ENCODE measurements around the gene STAT1. TPM values are rescaled to one million over a fixed set of nuclear protein-coding genes. Genes with fewer than 3 reads are reported as not detected.

STAT1 gene
- total RNA-seq, 1 donor from 2014 or later: 35.6 TPM

- no peaks in the 10 kb centered on the region for H3K36me3 ChIP-seq
- peaks cover 33% of the 10 kb centered on the region for H3K4me1 ChIP-seq
- intact Hi-C loops (cut with DNase I): no loop called here
- H3K27me3 ChIP-seq: no peaks in the 10 kb centered on the region
- no peak for DNase-seq (ENCODE audit: extremely low spot score in 2 of 2)
- H3K4me3 ChIP-seq: peak overlapping the region; percentile 77 to 88
- TF ChIP-seq POLR2AphosphoS5 (IDR thresholded peaks at IDR 0.05; ENCODE audit: insufficient read depth in 1 of 2, low read depth in 1 of 2) (no peak), POLR2A (IDR thresholded peaks at IDR 0.05) (no peak)
- TF ChIP-seq, protein P1, sequence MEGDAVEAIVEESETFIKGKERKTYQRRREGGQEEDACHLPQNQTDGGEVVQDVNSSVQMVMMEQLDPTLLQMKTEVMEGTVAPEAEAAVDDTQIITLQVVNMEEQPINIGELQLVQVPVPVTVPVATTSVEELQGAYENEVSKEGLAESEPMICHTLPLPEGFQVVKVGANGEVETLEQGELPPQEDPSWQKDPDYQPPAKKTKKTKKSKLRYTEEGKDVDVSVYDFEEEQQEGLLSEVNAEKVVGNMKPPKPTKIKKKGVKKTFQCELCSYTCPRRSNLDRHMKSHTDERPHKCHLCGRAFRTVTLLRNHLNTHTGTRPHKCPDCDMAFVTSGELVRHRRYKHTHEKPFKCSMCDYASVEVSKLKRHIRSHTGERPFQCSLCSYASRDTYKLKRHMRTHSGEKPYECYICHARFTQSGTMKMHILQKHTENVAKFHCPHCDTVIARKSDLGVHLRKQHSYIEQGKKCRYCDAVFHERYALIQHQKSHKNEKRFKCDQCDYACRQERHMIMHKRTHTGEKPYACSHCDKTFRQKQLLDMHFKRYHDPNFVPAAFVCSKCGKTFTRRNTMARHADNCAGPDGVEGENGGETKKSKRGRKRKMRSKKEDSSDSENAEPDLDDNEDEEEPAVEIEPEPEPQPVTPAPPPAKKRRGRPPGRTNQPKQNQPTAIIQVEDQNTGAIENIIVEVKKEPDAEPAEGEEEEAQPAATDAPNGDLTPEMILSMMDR (IDR thresholded peaks at IDR 0.05): no peak
- peak overlapping the region; percentile 89 for H3K27ac ChIP-seq
- no peaks in the 10 kb centered on the region for H3K9me3 ChIP-seq
These were observed 364 bp downstream of the STAT1 start for GRCh38 chr2:191013682-191013931.

- Histone ChIP-seq H3K4me3 (peak overlapping the region; percentile 77 to 88), H3K27ac (peak overlapping the region; percentile 89), H3K27me3 (no peaks in the 10 kb centered on the region), H3K36me3 (no peaks in the 10 kb centered on the region), H3K9me3 (no peaks in the 10 kb centered on the region), H3K4me1 (peaks cover 33% of the 10 kb centered on the region)
- TF ChIP-seq, protein P1 (IDR thresholded peaks at IDR 0.05): no peak
- TF ChIP-seq POLR2A (IDR thresholded peaks at IDR 0.05) (no peak), POLR2AphosphoS5 (IDR thresholded peaks at IDR 0.05; ENCODE audit: insufficient read depth in 1 of 2, low read depth in 1 of 2) (no peak)
- intact Hi-C loops (cut with DNase I): no loop called here
- DNase-seq (ENCODE audit: extremely low spot score in 2 of 2): no peak
These were observed 908 bp downstream of the STAT1 start for GRCh38 chr2:191012845-191013681.

DNA sequence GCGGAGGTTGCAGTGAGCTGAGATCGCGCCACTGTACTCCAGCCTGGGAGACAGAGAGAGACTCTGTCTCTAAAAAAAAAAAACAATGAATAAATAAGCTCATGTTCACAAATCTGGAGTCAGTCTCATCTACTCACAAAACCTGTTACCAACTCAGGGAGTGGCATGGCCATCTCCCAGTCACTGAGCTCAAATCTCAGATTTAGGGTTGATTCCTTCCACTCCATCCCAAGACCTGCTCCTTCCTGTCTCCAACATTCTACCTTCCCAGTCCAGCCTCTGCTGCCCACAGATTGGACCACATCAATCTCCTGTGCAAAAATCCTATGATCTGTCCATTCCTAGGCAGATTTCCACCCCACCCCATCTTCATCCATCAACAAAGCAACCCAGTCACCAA, 1.6 kb downstream of the STAT1 start:
- H3K36me3 ChIP-seq: peaks cover 0 to under 1% of the 10 kb centered on the region in 2 donors
- H3K9me3 ChIP-seq: no peaks in the 10 kb centered on the region
- H3K4me3 ChIP-seq: peak overlapping the region in 1 of 2 donors; percentile 77
- no peak for DNase-seq (ENCODE audit: extremely low spot score in 2 of 2)
- H3K4me1 ChIP-seq: peaks cover 33% of the 10 kb centered on the region
- no peak overlapping the region for H3K27ac ChIP-seq
- TF ChIP-seq POLR2AphosphoS5 (IDR thresholded peaks at IDR 0.05; ENCODE audit: insufficient read depth in 1 of 2, low read depth in 1 of 2): no peak
- TF ChIP-seq, protein P1 (IDR thresholded peaks at IDR 0.05): no peak
- no peak for TF ChIP-seq POLR2A (IDR thresholded peaks at IDR 0.05)
- intact Hi-C loops (cut with DNase I): no loop called here
- no peaks in the 10 kb centered on the region for H3K27me3 ChIP-seq

DNA sequence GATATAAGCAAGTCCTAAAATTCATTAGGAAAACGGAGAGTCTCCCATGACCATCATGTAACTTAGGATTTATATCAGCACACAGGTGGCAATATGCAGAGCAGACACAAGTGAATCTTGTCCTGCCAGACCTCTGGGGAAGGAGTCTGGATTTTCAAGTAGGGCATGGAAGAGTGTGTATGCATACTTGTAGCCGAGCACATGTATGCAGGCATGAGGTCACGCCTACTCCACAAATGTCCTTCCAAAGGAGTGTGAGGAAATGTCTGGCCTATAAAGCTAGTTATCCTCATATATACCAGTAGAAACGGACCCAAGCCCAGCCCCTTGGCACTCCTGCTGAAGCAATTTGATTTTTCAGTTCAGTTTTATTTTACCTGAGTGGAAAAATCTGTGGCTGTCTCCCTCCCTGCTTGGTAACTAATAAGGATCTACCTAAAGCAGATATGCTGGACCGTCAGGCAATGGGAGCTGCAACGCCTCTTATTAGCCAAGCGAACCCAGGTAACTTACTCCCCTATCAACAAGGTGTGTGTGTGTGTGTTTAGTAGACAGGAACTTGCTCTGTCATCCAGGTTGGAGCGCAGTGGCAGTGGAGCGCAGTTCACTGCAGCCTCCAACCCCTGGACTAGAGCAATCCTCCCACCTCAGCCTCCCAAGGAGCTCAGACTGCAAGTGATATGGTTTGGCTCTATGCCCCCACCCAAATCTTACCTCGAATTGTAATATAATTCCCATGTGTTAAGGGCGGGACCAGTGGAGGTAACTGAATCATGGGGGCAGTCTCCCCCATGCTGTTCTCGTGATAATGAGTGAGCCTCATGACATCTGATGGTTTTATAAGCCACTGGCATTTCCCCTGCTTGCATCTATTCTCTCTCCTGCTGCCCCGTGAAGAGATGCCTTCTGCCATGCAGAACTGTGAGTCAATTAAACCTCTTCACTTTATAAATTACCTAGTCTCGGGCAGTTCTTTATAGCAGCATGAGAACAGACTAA, 2.8 kb downstream of the STAT1 start:
- intact Hi-C loops (cut with DNase I): no loop called here
- no peak for DNase-seq (ENCODE audit: extremely low spot score in 2 of 2)

More for the DNA sequence above, 2.8 kb downstream of the STAT1 start:
- Histone ChIP-seq H3K27me3 (no peaks in the 10 kb centered on the region), H3K9me3 (no peaks in the 10 kb centered on the region), H3K4me3 (no peak overlapping the region), H3K27ac (no peak overlapping the region), H3K4me1 (peaks cover 33% of the 10 kb centered on the region), H3K36me3 (peaks cover 0 to 12% of the 10 kb centered on the region in 2 donors)
- no peak for TF ChIP-seq POLR2A (IDR thresholded peaks at IDR 0.05)
- TF ChIP-seq POLR2AphosphoS5 (IDR thresholded peaks at IDR 0.05; ENCODE audit: insufficient read depth in 1 of 2, low read depth in 1 of 2): no peak
- TF ChIP-seq, protein P1 (IDR thresholded peaks at IDR 0.05): no peak

Measured in vagina (tissue), 2 donors.